Measurements from ENCODE around the gene CORO6.

Gene CORO6

DNA sequence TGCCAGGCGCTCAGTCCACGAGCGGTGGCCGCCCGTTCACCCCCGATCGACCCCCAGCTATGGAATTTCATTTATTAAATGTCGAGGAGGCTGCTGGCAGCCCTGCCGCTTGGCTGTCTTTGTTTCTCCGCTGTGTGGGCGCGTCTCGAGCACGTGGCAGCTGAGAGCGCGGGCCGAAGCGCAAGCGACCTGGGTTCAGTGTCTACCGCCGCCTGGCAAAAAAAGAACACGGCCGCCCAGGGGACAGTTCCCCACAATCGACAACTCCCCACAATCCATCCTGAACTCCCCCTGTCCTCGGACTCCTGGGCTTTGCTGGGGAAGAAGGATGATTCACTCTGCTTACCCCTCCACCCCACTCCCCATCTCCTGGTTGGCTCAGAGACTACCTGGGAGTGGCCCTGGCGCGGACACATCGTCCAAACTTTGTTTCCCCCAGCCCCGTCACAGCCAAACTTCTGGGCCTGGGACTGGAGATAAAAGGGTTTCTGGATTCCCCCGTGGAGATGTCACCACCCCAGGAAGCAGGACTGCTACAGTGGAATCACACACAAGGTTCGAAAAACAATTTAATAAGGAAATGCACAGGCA is 31.5 kb downstream of the CORO6 start:
- no peak for DNase-seq (ENCODE audit: low read depth in 1 of 2, low spot score in 1 of 2)
- in situ Hi-C loops (cut with HindIII; ENCODE audit: low pct_unique_long_range_greater_than_20kb, low sequenced_read_pairs) = no loop called here
- TF ChIP-seq JUND (IDR thresholded peaks at IDR 0.05; ENCODE audit: low read depth) = no peak

GRCh38 chr17:29590411-29591145 is 32.1 kb downstream of the CORO6 start:
- TF ChIP-seq JUND (IDR thresholded peaks at IDR 0.05; ENCODE audit: low read depth) = no peak
- in situ Hi-C loops (cut with HindIII; ENCODE audit: low pct_unique_long_range_greater_than_20kb, low sequenced_read_pairs) = no loop called here
- DNase-seq (ENCODE audit: low read depth in 1 of 2, low spot score in 1 of 2) = no peak

- in situ Hi-C loops (cut with HindIII; ENCODE audit: low pct_unique_long_range_greater_than_20kb, low sequenced_read_pairs) = no loop called here
- DNase-seq (ENCODE audit: low read depth in 1 of 2, low spot score in 1 of 2) = peak; percentile 92 to 97
- TF ChIP-seq JUND (IDR thresholded peaks at IDR 0.05; ENCODE audit: low read depth) = no peak
Observed at GRCh38 chr17:29589524-29590410, 32.9 kb downstream of the CORO6 start, which contains the start of gene GIT1. GIT1 (minus strand) TSS chr17:29589648; CDS start chr17:29589378, 270 bp downstream.

- in situ Hi-C loops (cut with HindIII; ENCODE audit: low pct_unique_long_range_greater_than_20kb, low sequenced_read_pairs) = no loop called here
- DNase-seq (ENCODE audit: low read depth in 1 of 2, low spot score in 1 of 2) = peak; percentile 47 to 66
- TF ChIP-seq JUND (IDR thresholded peaks at IDR 0.05; ENCODE audit: low read depth) = no peak
Observed at GRCh38 chr17:29588562-29589411, 33.9 kb downstream of the CORO6 start.

DNA sequence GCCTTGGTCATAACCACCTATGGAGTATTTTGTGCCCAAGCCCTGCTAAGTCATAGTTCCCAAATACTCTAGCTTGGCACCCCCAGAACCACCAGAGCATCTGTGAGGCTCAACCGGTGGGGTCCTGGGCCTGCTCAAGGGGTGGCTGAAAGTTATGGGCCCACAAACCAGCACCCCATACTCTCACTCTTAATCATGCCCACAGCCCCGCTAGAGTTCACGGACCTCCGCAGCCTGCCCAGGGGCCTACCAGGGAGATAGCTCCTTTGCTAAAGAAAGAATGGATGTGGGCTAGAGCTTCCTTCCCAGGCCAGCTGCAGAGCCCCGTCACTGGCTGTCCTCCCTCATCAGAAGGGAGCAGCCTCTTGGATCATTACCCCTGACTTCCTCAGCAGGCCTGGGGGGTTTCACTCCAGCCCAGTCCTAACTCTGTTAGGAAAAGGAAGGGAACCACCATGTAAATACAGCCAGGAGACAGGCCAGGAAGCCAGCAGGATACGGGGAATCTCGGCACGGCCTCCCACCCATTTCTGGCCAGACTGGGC is 34.6 kb downstream of the CORO6 start:
- no peak for TF ChIP-seq JUND (IDR thresholded peaks at IDR 0.05; ENCODE audit: low read depth)
- in situ Hi-C loops (cut with HindIII; ENCODE audit: low pct_unique_long_range_greater_than_20kb, low sequenced_read_pairs) = no loop called here
- no peak for DNase-seq (ENCODE audit: low read depth in 1 of 2, low spot score in 1 of 2)

GRCh38 chr17:29587591-29587990 is 35.1 kb downstream of the CORO6 start:
- no peak for DNase-seq (ENCODE audit: low read depth in 1 of 2, low spot score in 1 of 2)
- in situ Hi-C loops (cut with HindIII; ENCODE audit: low pct_unique_long_range_greater_than_20kb, low sequenced_read_pairs) = no loop called here
- no peak for TF ChIP-seq JUND (IDR thresholded peaks at IDR 0.05; ENCODE audit: low read depth)

DNA sequence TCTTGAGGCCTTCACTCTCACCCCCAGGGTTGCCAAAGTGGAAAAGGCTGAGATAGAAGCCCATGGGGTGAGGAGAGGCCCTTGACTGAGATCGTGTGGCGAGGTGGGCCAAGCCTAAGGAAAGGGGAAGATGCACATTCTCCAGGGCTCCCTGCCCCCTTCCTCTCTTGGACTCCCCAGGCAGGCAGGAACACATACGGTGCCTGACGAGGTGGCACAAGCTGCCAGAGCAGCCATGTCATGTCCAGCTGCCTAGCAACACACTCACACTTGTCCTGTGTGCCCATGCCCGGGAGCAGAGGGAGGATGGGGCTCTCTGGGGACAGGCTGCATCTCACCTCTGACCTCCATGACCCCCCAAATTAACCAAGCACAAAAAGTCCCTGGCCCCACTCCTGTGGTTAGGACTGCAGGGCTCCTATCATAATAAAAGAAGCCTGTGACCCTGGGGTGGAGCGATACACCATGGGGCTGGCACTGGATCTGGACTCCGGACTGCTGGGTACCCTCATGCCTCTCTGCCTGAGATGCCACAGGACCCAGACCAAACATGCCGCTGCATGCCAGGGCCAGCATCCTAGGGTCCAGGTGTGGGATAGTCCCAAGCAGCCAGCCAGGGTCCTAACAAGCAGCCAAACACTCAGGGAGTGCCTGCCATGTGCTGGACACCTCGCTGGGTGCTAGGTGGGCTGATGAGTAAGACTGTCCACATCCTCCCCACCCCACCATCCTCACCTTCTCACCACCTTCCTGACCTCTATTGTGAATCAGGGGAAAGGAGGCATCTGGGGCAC is 35.8 kb downstream of the CORO6 start:
- in situ Hi-C loops (cut with HindIII; ENCODE audit: low pct_unique_long_range_greater_than_20kb, low sequenced_read_pairs) = no loop called here
- DNase-seq (ENCODE audit: low read depth in 1 of 2, low spot score in 1 of 2) = no peak
- no peak for TF ChIP-seq JUND (IDR thresholded peaks at IDR 0.05; ENCODE audit: low read depth)

GRCh38 chr17:29585080-29585751 is 37.5 kb downstream of the CORO6 start:
- TF ChIP-seq JUND (IDR thresholded peaks at IDR 0.05; ENCODE audit: low read depth) = no peak
- in situ Hi-C loops (cut with HindIII; ENCODE audit: low pct_unique_long_range_greater_than_20kb, low sequenced_read_pairs) = no loop called here
- DNase-seq (ENCODE audit: low read depth in 1 of 2, low spot score in 1 of 2) = no peak

DNA sequence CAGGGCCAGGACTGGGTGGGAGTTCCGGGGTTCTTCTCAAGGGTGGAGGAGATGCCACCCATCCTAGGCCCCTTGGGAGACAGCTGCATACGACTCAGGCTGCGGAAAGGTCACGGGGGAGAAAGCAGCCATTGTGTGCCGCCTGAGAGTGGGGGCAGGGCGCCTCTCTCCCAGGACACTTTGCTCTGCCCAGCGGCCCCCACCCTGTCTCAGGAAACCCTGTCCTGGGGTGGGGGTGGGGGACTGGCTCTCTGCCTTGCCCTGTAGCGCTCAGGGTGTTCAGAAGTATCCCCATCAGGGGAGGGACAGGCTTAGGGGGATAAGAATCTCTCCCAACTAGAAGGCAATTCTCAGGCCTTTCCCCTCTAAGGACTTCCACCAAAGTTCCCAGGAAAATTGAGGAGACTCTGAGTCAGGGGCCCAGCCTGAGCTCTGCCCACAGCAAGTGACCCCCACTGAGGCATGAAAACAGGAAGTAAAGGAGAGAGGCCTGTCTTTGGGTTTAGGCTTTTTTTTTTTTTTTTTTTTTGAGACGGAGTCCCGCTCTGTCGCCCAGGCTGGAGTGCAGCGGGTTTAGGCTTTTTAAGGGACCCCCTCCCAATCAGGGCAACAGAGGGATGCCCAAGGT is 38.1 kb downstream of the CORO6 start:
- no peak for DNase-seq (ENCODE audit: low read depth in 1 of 2, low spot score in 1 of 2)
- in situ Hi-C loops (cut with HindIII; ENCODE audit: low pct_unique_long_range_greater_than_20kb, low sequenced_read_pairs) = no loop called here
- no peak for TF ChIP-seq JUND (IDR thresholded peaks at IDR 0.05; ENCODE audit: low read depth)

All from T47D (cell line).